Myometrial cell (primary cell): Measurements from ENCODE around the gene OR51A4. TPM values are rescaled to one million over a fixed set of nuclear protein-coding genes. Genes with fewer than 3 reads are reported as not detected.

ENCODE experiments used
- total RNA-seq: library from RNA; depleted of rRNA; stranded (reverse); fragments of >200 nt; gene quantifications from 2 replicates; pipeline ENCODE4 v1.2.3, GENCODE V29; 2015

The OR51A4 gene, protein sequence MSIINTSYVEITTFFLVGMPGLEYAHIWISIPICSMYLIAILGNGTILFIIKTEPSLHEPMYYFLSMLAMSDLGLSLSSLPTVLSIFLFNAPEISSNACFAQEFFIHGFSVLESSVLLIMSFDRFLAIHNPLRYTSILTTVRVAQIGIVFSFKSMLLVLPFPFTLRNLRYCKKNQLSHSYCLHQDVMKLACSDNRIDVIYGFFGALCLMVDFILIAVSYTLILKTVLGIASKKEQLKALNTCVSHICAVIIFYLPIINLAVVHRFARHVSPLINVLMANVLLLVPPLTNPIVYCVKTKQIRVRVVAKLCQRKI
- not detected in 2 replicates for total RNA-seq

DNA sequence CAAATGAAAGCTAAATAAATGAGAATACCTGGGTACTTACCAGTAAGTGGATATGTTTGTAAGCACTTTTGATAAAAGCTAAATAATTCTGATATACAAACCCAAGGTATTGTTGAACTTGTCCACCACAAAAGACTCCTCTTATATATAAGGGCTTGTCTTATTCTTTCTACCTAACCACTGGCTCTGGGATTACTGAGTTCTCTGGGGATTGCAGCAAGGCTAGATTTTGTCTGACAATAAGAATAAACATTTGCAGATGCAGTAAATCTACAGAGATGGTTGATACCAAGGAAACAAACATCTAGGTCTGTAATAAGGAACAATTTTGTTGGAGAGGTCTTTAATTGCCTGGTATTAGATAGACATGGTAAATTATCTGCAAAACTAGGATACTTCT is at the start of gene OR51A4:
Gene OR51A4 (minus strand): TSS at position 101 of the 400 bp plus-strand sequence. CDS start 505 bp downstream, outside the sequence.

DNA sequence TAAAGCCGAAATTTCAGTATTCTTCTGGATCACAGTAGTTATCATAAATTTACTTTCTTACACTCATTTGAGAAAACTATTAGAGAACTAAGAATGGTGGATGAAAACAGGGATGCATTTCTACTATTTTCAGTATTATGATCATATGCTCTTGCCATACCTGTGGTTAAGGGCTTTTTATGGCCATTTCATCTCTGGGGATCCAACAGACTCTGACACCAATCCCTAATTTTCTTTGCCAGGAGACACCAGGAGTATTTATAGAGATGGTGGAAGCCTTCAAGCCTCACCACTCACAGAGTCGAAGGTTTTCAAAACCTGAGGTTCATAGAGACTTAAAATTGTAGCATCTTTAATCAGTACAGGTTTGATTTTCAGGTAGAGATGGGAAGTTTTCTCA is 47.1 kb upstream of the OR51A4 start, which contains the start of gene OR51L1:
Gene OR51L1 (plus strand): TSS at position 301 of the 400 bp plus-strand sequence. CDS start 4,132 bp downstream, outside the sequence.

DNA sequence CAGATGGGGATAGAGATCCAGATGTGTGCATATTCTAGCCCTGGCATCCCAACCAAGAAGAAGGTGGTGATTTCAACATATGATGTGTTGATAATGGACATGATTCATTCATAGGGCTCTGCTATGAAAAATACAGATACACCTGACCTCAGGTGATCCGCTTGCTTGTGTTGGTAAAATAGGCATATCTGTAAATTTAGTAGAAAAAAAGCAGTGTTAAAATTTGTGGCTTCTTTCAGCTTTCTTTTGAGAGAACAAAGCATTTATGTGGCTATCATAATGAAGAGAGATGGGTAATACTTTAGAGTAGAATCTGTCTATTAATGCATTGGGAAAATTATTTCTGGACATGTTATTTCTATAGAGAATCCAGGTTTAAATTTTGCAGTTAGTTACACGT is 8.2 kb upstream of the OR51A4 start, which contains the start of gene OR51A2:
Gene OR51A2 (minus strand): TSS at position 101 of the 400 bp plus-strand sequence. CDS start 0 bp downstream, at position 101.

DNA sequence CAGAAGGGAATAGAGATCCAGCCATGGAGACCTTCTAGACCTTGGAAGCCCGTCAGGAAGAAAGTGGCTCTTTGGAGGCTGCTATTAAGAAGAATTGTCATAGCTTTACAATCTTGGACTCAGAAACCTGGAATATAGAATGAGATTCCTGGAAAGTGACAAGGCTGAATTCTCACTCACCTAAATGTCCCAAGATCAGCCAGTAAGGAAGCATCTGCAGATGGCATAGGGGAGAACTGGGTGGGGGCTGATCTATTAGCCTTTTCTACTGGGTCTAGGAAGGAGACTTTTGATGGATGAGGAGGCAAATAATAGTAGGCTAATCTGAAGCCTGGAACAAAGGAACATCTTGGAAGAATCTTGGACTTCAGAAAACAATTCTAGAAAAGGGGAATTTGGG is 23.2 kb downstream of the OR51A4 start, which contains the start of gene OR51G1:
Gene OR51G1 (minus strand): TSS at position 101 of the 400 bp plus-strand sequence. CDS start 0 bp downstream, at position 101.

DNA sequence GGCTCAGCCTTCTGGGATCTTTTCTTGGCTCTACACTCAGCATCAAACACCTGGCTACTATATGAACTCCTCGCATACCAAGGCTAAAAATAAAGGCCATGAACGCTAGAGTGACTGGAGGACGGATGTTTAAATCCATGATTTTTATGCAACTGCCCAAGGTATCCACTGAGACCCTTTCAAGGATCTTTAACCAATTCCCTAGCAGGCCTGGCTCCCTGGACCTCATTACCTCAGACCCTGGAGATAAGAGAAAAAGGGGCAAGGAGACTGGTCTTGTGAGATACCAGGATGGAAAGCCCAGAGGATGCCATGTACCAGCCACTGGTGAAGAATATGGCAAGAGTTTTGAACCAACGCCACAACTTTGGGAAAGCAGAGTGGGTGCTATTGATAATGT is 28.2 kb downstream of the OR51A4 start, which contains the start of gene OR51G2:
Gene OR51G2 (minus strand): TSS at position 101 of the 400 bp plus-strand sequence. CDS start 3,687 bp downstream, outside the sequence.

DNA sequence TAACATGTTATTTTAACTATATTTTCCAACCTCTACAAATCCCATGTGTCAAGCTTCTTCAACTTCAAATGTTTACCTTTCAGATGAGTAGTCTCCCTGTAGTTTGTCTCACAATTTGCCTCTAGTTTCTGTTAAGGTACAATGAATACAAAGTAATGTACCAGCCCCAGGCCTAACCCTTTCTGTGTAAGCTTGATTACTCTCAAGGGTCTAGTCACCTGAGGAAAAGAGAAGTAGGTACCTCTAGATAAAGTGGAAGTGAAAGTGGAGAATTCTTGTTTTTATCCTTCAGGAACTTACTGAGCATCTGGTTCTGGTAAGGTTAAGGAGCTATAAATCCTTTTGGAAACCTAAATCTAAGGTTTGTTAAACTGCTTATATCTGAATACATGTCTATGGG is 43.9 kb downstream of the OR51A4 start, which contains the start of gene OR51A7:
Gene OR51A7 (plus strand): TSS at position 300 of the 400 bp plus-strand sequence. CDS start 3,587 bp downstream, outside the sequence.

Other genes starting within 250 kb of the OR51A4 start
- gene OR51E2, start 249.8 kb downstream of the OR51A4 start, total RNA-seq: under 0.01 TPM in 1 of 2 replicates, not detected in the other
- gene MMP26, start 242.8 kb downstream of the OR51A4 start, total RNA-seq: not detected in 2 replicates
- not detected in 2 replicates for gene OR51F1, start 177.7 kb downstream of the OR51A4 start, total RNA-seq
- gene OR52R1, start 143.2 kb downstream of the OR51A4 start, total RNA-seq: not detected in 2 replicates
- not detected in 2 replicates for gene OR51F2, start 126.3 kb downstream of the OR51A4 start, total RNA-seq
- gene OR51S1, start 98.4 kb downstream of the OR51A4 start, total RNA-seq: not detected in 2 replicates
- not detected in 2 replicates for gene OR51T1, start 65.7 kb downstream of the OR51A4 start, total RNA-seq
- not detected in 2 replicates for gene OR51A7, start 43.8 kb downstream of the OR51A4 start, total RNA-seq
- gene OR51G2, start 28.3 kb downstream of the OR51A4 start, total RNA-seq: not detected in 2 replicates
- gene OR51G1, start 23.3 kb downstream of the OR51A4 start, total RNA-seq: not detected in 2 replicates
- not detected in 2 replicates for gene OR51A2, start 8.1 kb upstream of the OR51A4 start, total RNA-seq
- not detected in 2 replicates for gene OR51L1, start 47.2 kb upstream of the OR51A4 start, total RNA-seq
- 1.7 TPM in 1 of 2 replicates, not detected in the other for gene OR52J3, start 98.9 kb upstream of the OR51A4 start, total RNA-seq
- gene OR52E2, start 112.0 kb upstream of the OR51A4 start, total RNA-seq: not detected in 2 replicates
- not detected in 2 replicates for gene OR52E1, start 122.0 kb upstream of the OR51A4 start, total RNA-seq
- gene OR52A5, start 190.8 kb upstream of the OR51A4 start, total RNA-seq: not detected in 2 replicates
- not detected in 2 replicates for gene OR52A1, start 207.2 kb upstream of the OR51A4 start, total RNA-seq